GM12864 (cell line): ENCODE data around the gene LSM6.

Experiments
- DNase-seq: peaks from one replicate; pipeline ENCODE4 v3.0.0-alpha.2; 2011; ENCODE audit warnings: low read depth
- H3K4me3 ChIP-seq: 2 replicates; pipeline ENCODE4 v1.5.1; 2011; ENCODE audit warnings: mild to moderate bottlenecking, low read depth, low read length, control low read depth
- CTCF ChIP-seq: IDR thresholded peaks from 2 replicates; pipeline ENCODE4 v1.5.1; 2011; ENCODE audit warnings: low read depth, mild to moderate bottlenecking, moderate library complexity, low read length, control low read depth, inconsistent platforms; ENCODE audit errors: missing control alignments

LSM6 gene

GRCh38 chr4:146222313-146222712 is 46.8 kb downstream of the LSM6 start:
- no peak overlapping the region for H3K4me3 ChIP-seq
- no peak for DNase-seq

GRCh38 chr4:146224326-146224966 is 48.9 kb downstream of the LSM6 start:
- H3K4me3 ChIP-seq: no peak overlapping the region
- no peak for TF ChIP-seq CTCF
- DNase-seq: no peak

More at GRCh38 chr4:146222313-146222712, 46.8 kb downstream of the LSM6 start:
- TF ChIP-seq CTCF: no peak

GRCh38 chr4:146229406-146229805 is 53.9 kb downstream of the LSM6 start:
- no peak for TF ChIP-seq CTCF

GRCh38 chr4:146232131-146232722 is 56.7 kb downstream of the LSM6 start:
- no peak for DNase-seq
- TF ChIP-seq CTCF: no peak
- no peak overlapping the region for H3K4me3 ChIP-seq

More at GRCh38 chr4:146229406-146229805, 53.9 kb downstream of the LSM6 start:
- H3K4me3 ChIP-seq: no peak overlapping the region
- DNase-seq: no peak

GRCh38 chr4:146235654-146236177 is 60.2 kb downstream of the LSM6 start:
- H3K4me3 ChIP-seq: no peak overlapping the region
- no peak for DNase-seq
- no peak for TF ChIP-seq CTCF

- no peak for DNase-seq
- TF ChIP-seq CTCF: no peak
- no peak overlapping the region for H3K4me3 ChIP-seq
Observed at GRCh38 chr4:146236216-146236615, 60.7 kb downstream of the LSM6 start.
